CD1c-positive myeloid dendritic cell (primary cell): ENCODE results near the gene CD200R1L.

Source experiments
- DNase-seq: peaks from one replicate; pipeline ENCODE4 v3.0.0-alpha.2; 2016; ENCODE audit errors: extremely low spot score

The CD200R1L gene

GRCh38 chr3:112767777-112768176, 78.9 kb downstream of the CD200R1L start:
- DNase-seq: no peak

- DNase-seq: peak; percentile 92
Measured at GRCh38 chr3:112767177-112767576, 79.5 kb downstream of the CD200R1L start.
